CD4-positive, alpha-beta T cell treated with Interleukin-1 beta for 1 hour (primary cell): ENCODE data around the gene TPM3.
"Not testable (repeated sequence)": the region's sequence is repeated elsewhere in the genome, so short reads cannot be mapped to it uniquely, and the experiment has no call there.

Experiments
- DNase-seq, 2 donors: peaks; one replicate each; pipeline ENCODE4 v3.0.0-alpha.2; 2020 to 2022

TPM3 gene

DNA sequence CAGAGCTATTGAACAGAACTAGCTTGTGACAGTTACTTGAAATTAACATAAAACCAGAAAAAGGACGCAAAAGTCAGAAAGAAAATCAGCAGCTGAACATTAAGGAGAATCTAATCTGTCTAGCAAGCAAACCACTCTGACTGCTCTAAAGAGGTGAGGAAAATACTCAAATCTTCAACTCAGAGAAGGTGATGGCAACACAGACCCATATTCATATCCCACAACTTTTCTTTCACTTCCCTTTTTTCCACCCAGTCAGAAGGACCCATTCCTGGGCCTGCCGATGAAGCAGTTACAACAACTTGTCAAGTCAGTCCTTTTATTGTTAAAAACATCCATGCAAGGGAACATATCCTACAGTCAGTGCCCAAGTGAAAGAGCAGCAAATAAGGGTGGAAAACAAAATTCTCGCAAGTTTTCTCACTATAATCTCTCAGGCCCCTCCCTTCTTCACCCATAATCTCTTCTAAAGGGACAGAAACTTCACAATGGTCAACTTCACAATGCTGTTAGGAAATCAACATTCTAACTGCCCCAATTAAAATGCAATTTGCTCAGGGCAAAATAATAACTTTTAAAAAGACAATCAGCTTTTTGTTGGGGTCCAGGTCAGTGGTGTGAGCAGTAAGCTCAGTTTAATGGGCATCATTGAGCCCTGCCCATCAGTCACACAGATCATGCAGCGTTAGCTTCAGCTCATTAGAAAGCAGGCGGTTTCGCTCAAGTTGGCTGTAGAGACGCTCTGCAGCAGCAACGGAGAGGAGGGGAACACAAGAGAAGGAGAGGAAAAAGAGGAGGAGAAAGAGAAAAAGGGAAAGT lies 33.4 kb downstream of the TPM3 start:
- no peak for DNase-seq

DNA sequence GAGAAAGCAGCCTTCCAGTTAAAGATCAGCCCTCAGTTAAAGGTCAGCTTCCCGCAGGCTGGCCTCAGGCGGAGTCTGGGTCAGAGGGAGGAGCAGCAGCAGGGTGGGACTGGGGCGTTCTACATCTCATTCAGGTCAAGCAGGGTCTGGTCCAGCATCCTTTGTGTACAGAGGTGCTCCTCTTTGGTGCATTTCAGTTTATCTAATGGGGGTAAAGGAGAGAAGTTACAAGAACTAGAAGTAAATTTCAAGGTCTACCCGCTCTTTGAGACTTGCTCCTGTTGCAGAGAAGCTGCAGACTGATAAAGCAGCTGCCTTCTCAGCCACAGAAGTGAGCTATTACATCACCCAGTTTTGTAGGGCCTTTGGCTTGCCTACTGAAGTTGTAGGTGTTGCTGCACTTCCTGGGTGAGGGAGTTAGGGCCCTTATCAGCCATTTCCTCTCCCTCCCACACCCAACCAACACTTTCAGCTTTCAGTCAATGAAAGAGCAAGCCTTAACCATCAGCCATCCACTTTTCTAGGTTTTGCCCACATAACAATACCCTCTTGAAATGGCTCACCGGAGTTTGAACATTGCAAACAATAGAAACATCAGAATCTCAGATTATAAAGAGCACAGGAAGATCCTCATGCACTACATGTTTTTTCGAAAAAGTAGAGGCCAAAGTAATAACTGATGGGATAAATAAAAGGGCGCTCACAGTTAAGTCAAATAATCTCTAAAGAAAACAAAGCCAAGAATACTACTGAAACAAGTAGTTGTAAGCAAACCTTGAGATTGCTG lies 34.2 kb downstream of the TPM3 start:
- peak; percentile 77 to 84 for DNase-seq

GRCh38 chr1:154155251-154155650 lies 36.6 kb downstream of the TPM3 start:
- DNase-seq: no peak

GRCh38 chr1:154154534-154155191 lies 37.2 kb downstream of the TPM3 start, which contains the start of gene NUP210L:
TSS of gene NUP210L (minus strand) at chr1:154155073.
- no peak for DNase-seq

DNA sequence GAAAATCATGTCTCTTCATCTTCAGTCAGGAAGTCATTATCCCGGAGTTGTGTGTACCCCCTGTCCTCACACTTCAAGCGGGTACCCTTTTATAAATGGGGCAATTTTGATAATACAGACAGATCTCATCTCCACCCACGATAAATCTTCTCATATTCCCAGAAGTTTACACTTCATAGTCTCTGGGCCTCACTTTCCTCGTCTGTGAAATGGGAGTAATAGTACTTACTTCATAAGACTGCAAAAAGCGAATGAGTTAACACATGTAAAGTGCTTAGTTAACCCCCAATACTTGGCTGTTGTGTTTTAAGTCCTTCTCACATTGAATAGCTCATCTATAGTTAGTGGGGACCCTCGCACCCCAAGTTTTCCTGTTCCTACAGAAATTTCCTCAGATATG lies 37.8 kb downstream of the TPM3 start:
- DNase-seq: no peak

DNA sequence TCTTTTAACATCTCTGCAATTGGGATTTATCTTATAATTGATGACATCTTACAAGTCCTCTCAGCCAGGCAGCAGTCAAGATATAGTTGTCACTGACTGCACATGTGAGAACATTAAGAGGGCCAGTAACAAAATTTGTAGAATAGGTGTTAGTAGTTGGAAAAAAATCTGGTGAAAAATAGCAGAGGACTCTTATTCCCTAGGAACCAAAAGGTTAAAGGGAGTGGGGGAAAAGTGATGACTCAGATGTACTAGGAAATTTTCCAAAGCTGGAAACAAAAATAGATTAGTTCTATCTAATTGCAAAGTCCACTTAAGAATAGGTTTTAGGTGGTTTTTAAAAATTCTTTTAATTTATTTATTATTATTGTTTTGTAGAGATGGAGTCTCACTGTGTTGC lies 40.6 kb downstream of the TPM3 start:
- DNase-seq: no peak

- no peak for DNase-seq
Measured at GRCh38 chr1:154148807-154149206, 43.1 kb downstream of the TPM3 start.

GRCh38 chr1:154147505-154147904 lies 44.4 kb downstream of the TPM3 start:
- DNase-seq: not testable (repeated sequence)

DNA sequence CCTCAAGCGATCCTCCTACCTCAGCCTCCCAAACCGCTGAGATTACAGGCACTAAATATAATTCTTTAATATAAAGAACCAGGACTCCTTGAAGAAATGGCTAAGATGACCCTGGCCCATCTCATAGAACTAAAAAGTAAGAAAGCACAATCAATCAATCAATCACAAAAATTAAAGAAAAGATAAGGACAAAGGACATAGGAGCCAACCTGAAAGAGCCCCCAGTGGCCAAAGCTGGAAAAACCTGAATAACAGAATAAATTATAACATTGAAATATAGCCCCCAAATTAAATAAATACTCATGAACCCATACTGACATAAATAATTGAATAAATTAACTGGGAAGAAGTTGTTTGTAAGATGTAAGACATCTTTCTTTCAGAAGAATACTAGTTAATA lies 45.9 kb downstream of the TPM3 start:
- no peak for DNase-seq

GRCh38 chr1:154142358-154142757 lies 49.5 kb downstream of the TPM3 start:
- DNase-seq: no peak

DNA sequence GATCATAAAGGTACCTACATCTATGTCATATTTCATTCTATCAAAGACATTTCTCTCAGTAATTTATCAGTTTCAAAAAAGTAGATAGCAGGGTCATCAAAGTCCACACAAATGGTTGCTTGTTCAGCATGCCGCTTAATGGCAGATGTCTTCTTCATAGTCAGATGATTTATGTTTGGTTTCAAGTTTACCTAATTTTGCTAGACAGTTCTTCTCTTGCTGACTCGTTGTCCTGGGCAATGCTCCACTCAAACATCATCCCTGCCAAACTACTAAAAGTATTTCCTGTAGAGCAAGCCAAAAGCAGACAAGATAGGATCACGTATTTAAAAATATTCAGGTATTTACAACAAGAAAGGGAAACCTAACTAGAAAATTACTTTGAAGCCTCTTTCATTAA lies 50.7 kb downstream of the TPM3 start:
- no peak for DNase-seq

- no peak for DNase-seq
Measured at GRCh38 chr1:154137888-154138287, 54.0 kb downstream of the TPM3 start.

- DNase-seq: no peak
Measured at GRCh38 chr1:154133256-154133655, 58.6 kb downstream of the TPM3 start.

DNA sequence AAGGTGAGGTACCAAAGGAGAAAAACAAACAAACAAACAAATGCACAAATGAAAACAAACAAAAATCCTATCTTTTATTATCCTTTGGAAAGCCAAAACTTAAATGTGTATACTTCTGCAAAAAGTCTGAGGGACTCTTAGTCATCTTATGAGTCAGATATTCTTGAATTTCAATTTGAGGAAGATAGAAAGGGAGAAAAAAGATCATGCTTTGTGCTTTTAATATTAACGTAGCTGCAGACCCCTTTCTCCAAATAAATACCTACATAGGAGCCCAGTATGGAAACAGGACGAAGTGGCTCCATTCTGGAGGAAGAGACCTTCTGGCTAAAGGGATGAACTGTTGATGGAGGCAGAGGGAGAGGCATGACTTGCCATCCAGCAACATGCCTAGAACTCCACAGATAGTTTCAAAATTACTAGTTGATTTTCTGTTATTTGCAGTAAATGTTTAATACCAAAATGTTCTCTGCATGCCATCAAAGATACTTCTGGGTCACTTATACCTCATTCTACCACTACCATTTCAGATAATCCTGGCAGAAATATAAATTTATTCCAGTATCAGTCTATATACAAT lies 62.4 kb downstream of the TPM3 start:
- DNase-seq: no peak

DNA sequence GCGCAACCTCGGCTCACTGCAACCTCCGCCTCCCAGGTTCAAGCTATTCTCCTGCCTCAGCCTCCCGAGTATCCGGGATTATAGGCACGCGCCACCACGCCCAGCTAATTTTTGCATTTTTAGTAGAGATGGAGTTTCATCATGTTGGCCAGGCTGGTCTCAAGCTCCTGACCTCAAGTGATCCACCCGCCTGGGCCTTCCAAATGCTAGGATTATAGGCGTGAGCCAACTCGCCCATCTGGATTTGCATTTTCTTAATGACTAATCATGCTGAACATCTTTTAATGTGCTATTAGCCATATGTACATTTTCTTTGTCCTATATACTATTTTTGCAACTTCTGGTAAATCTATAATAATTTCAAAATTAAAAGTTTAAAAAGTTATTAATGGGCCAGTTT lies 68.7 kb downstream of the TPM3 start:
- DNase-seq: not testable (repeated sequence)

GRCh38 chr1:154117642-154118041 lies 74.3 kb downstream of the TPM3 start:
- no peak for DNase-seq

- peak in 1 of 2 donors; percentile 7 for DNase-seq
Measured at GRCh38 chr1:154115180-154115579, 76.7 kb downstream of the TPM3 start.
